Measurements from ENCODE around the gene ANTXR2.

DNA sequence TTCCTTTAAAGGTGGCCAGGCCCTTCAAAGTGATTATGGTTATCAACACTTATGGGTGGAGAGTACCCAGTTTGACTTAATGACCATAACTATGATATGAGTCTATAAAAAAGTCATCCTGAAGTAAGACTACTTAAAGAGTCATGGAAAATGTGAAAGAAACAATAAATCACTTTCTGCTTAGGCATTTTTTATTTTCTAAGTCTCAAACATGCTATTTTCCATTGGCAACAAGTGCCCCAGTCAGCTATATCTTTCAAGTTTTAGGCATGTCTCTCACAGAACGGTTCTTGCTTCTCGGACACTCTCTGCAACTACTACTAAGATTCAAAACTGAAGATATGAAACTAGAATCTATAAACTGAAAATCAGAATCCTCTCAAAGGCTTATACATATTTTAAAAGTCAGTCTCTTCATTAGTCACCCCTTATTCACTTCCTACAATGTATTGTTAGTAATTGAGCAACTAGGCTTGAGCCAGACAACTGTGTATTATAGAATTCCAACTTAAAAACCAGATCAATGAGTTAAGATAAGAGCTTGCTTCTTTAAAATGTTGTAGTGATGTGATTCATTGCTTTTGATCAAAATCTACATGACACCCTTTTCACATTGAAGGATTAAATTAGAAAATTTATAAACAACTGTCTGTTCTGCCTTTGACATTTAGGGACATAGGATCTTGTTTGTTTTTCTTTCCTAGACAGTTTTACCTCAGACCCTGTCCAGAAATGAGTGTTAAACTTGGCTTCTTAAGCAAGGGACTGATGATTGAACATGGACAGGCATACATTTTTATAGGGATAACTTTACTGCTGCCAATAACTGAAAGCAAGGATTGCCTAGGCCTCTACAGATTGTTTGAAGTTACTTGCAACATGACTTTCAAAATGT lies 2.9 kb downstream of the ANTXR2 start:
- TF ChIP-seq, protein P1, sequence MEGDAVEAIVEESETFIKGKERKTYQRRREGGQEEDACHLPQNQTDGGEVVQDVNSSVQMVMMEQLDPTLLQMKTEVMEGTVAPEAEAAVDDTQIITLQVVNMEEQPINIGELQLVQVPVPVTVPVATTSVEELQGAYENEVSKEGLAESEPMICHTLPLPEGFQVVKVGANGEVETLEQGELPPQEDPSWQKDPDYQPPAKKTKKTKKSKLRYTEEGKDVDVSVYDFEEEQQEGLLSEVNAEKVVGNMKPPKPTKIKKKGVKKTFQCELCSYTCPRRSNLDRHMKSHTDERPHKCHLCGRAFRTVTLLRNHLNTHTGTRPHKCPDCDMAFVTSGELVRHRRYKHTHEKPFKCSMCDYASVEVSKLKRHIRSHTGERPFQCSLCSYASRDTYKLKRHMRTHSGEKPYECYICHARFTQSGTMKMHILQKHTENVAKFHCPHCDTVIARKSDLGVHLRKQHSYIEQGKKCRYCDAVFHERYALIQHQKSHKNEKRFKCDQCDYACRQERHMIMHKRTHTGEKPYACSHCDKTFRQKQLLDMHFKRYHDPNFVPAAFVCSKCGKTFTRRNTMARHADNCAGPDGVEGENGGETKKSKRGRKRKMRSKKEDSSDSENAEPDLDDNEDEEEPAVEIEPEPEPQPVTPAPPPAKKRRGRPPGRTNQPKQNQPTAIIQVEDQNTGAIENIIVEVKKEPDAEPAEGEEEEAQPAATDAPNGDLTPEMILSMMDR (IDR thresholded peaks at IDR 0.05): no peak
- no peak for TF ChIP-seq POLR2A (IDR thresholded peaks at IDR 0.05)

All from lower leg skin (tissue), 3 donors.